ENCODE data around the gene ACIN1.

- no peak for TF ChIP-seq CTCF (optimal IDR thresholded peaks at IDR 0.05 in 1 of 3, IDR thresholded peaks at IDR 0.05 in 1 of 3, conservative IDR thresholded peaks at IDR 0.05 in 1 of 3; ENCODE audit: extremely low read depth in 1 of 3, insufficient read depth in 2 of 3, low read length in 3 of 3)
- TF ChIP-seq EZH2 (IDR thresholded peaks at IDR 0.05; ENCODE audit: low read length): no peak
These were observed 26.4 kb upstream of the ACIN1 start for GRCh38 chr14:23121361-23121771.

Measured in keratinocyte (primary cell).